Calu3 (cell line): ENCODE measurements around the gene RAI1. TPM values are rescaled to one million over a fixed set of nuclear protein-coding genes. Genes with fewer than 3 reads are reported as not detected.

Experiments
- BruUV-seq: library from RNA; stranded (reverse); fragments of 400-500 nt; replicated peaks from 2 replicates; lab custom pipeline; 2021; lab: Mats Ljungman, UMichigan
- CTCF ChIA-PET: fragments of 300-600 bp; sonication (Branson Sonifier 250); formaldehyde crosslinking; loops from one replicate; lab custom pipeline; 2022; ENCODE audit warnings: antibody characterized with exemption; lab: Charles Lee
- DNase-seq: peaks from one replicate; pipeline ENCODE4 v3.0.0; 2022
- H3K27ac Mint-ChIP-seq: one replicate; pipeline ENCODE4 v1.8.0; 2022; ENCODE audit warnings: mixed read lengths; ENCODE audit not compliant: unreplicated experiment
- H3K27me3 Mint-ChIP-seq: one replicate; pipeline ENCODE4 v1.8.0; 2022; ENCODE audit warnings: mixed read lengths; ENCODE audit not compliant: unreplicated experiment
- H3K36me3 Mint-ChIP-seq: one replicate; pipeline ENCODE4 v1.8.0; 2022; ENCODE audit warnings: mild to moderate bottlenecking, moderate library complexity, mixed read lengths; ENCODE audit not compliant: insufficient read depth, unreplicated experiment
- H3K4me1 Mint-ChIP-seq: one replicate; pipeline ENCODE4 v1.8.0; 2022; ENCODE audit warnings: mild to moderate bottlenecking, low read depth, mixed read lengths; ENCODE audit not compliant: unreplicated experiment
- H3K4me3 Mint-ChIP-seq: one replicate; pipeline ENCODE4 v1.8.0; 2022; ENCODE audit warnings: mild to moderate bottlenecking, low read depth, moderate library complexity, mixed read lengths; ENCODE audit not compliant: unreplicated experiment
- H3K9me3 Mint-ChIP-seq: one replicate; pipeline ENCODE4 v1.8.0; 2022; ENCODE audit warnings: low read depth, mixed read lengths; ENCODE audit not compliant: unreplicated experiment
- intact Hi-C: fragments of 100-400 bp; cut with micrococcal nuclease; formaldehyde crosslinking; loops from one replicate; pipeline ENCODE4 v1.10.0; 2022; ENCODE audit not compliant: unreplicated experiment
- total RNA-seq: library from RNA; stranded (reverse); gene quantifications from 2 replicates; pipeline ENCODE4 v1.2.3, GENCODE V29; 2022
- TF ChIP-seq, protein P1 (sequence below): fragments of 200-600 bp; IDR thresholded peaks from one replicate; pipeline ENCODE4 v1.8.0; 2022; ENCODE audit warnings: antibody characterized with exemption; ENCODE audit not compliant: unreplicated experiment

Gene RAI1
- total RNA-seq, 1 experiment from 2014 or later, result 38.0 TPM

DNA sequence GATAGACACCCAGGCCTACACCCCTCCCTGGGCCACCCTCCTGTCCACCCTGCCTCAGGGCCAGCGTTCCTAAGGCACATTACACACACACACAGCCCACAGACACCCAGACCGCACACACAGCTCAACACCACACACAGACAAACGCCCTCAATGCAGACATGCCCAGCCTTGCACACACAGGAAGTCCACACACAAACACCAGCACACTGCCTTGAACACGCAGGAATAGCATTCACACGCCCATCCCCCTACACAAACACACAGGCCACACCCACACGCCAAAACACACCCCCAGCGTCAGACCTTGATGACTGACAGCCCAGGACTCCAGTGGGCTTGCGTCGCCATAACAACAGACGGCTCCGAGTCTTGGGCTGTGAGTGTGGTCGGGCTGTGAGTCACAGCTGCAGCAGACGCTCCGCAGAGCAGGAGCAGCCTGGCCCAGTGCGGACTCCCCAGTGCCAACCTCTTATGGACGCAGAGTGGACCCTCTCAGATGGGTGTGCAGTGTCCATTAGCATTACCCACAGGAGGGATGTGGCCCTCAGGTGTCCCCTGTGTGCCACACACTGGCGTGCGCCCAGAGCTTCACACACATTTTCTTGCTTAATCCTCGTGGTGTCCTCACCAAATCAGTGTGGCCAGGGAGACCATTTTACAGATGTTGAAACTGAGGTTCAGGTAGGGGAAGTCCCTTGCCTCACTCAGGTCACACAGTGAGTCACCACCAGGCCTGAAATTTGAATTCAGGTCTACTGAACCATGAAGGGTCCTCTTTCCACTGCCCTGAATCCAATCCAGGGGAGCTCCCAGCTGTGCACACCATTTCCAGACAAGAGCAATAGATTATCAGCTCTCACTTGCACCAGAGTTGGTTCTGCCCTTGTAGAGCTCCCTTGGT is 17.8 kb upstream of the RAI1 start:
- peak; percentile 65 for DNase-seq
- no peak overlapping the region for H3K4me3 Mint-ChIP-seq
- no peak overlapping the region for H3K27ac Mint-ChIP-seq
- CTCF ChIA-PET, result no interaction called here
- H3K27me3 Mint-ChIP-seq, result peaks cover 14% of the 10 kb centered on the region
- TF ChIP-seq, protein P1, sequence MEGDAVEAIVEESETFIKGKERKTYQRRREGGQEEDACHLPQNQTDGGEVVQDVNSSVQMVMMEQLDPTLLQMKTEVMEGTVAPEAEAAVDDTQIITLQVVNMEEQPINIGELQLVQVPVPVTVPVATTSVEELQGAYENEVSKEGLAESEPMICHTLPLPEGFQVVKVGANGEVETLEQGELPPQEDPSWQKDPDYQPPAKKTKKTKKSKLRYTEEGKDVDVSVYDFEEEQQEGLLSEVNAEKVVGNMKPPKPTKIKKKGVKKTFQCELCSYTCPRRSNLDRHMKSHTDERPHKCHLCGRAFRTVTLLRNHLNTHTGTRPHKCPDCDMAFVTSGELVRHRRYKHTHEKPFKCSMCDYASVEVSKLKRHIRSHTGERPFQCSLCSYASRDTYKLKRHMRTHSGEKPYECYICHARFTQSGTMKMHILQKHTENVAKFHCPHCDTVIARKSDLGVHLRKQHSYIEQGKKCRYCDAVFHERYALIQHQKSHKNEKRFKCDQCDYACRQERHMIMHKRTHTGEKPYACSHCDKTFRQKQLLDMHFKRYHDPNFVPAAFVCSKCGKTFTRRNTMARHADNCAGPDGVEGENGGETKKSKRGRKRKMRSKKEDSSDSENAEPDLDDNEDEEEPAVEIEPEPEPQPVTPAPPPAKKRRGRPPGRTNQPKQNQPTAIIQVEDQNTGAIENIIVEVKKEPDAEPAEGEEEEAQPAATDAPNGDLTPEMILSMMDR, result no peak
- H3K4me1 Mint-ChIP-seq, result peaks cover 14% of the 10 kb centered on the region
- H3K9me3 Mint-ChIP-seq, result peaks cover 2% of the 10 kb centered on the region
- BruUV-seq, result no TSS peak
- H3K36me3 Mint-ChIP-seq, result peaks cover 6% of the 10 kb centered on the region
- intact Hi-C loops, result no loop called here

DNA sequence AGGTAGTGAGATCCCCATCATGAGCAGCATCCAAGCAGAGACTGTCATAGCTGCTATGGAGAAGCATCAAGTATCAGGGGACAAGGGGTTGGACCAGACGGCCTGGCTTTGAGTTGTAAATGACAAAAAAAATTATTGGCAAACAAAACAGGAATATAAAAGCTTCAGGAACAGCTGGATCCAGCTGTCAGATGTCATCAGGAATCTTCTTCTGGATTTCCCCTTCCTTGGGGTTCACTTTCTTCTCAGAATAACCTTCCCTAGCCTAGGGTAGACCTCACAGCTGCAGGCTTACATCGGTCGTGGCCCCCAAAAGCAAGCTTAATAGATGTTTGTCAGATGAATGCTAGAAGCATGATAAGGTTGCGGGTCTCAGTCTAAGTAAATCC is 17.2 kb upstream of the RAI1 start:
- Mint-ChIP-seq H3K9me3 (no peaks in the 10 kb centered on the region), H3K36me3 (peaks cover 6% of the 10 kb centered on the region), H3K4me3 (no peak overlapping the region), H3K27ac (no peak overlapping the region), H3K27me3 (peaks cover 14% of the 10 kb centered on the region), H3K4me1 (peaks cover 14% of the 10 kb centered on the region)
- DNase-seq, result no peak
- no TSS peak for BruUV-seq
- CTCF ChIA-PET, result no interaction called here
- intact Hi-C loops, result no loop called here
- TF ChIP-seq, protein P1, result no peak

DNA sequence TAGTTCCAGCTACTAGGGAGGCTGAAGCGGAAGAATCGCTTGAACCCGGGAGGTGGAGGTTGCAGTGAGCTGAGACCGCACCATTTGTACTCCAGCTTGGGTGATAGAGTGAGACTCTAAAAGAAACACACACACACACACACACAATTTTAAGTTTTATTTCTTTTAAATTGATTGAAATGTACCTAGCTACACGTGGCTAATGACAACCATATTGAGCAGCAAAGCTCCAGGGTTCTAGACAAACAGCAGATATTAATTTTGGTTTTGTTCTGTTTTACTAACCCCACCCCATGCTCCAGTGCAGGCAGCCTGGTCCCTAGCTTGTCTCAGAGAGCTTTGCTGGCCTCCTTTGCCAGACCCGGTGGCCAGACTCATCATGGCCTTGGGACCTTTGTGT is 16.0 kb upstream of the RAI1 start:
- BruUV-seq, result no TSS peak
- CTCF ChIA-PET, result no interaction called here
- H3K27ac Mint-ChIP-seq, result no peak overlapping the region

DNA sequence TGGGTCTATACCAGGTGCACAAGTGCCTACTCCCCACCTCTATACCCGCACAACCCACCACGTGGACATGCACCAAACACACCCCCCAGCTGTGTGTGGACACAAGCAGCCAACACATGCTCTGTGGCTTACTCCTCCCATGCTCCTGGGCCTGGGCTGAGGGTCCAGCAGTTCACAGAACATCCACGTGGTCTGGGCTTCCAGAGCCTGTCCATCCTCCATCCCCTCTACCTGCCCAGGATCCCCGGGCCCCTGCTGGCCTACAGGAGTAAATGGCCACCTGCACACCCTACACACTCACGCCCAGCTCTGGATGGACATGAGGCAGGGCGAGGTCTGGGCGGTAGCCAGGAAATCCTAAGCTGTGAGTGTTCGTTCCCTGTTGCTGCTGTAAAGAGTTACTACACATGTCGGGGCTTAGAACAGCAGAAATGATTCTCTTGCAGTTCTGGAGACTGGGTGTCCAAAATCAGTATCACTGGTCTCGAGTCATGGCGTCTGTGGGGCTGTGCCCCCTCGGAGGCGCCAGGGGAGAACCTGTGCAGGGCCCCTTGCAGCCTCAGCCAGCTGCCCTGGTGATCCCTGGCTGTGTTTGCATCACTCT is 15.0 kb upstream of the RAI1 start:
- Mint-ChIP-seq H3K9me3 (no peaks in the 10 kb centered on the region), H3K4me1 (peaks cover 20% of the 10 kb centered on the region), H3K36me3 (peaks cover 6% of the 10 kb centered on the region), H3K27ac (no peak overlapping the region), H3K27me3 (peaks cover 14% of the 10 kb centered on the region), H3K4me3 (no peak overlapping the region)
- intact Hi-C loops, result no loop called here
- no TSS peak for BruUV-seq
- peak; percentile 29 for DNase-seq
- TF ChIP-seq, protein P1, result no peak
- CTCF ChIA-PET, result no interaction called here

More for the DNA sequence above, 16.0 kb upstream of the RAI1 start:
- TF ChIP-seq, protein P1, result no peak
- DNase-seq, result no peak
- Mint-ChIP-seq H3K27me3 (peaks cover 14% of the 10 kb centered on the region), H3K4me3 (no peak overlapping the region), H3K9me3 (no peaks in the 10 kb centered on the region), H3K36me3 (peaks cover 6% of the 10 kb centered on the region), H3K4me1 (peaks cover 14% of the 10 kb centered on the region)
- intact Hi-C loops, result no loop called here
